ENCODE data around the gene ELF3. TPM values are rescaled to one million over a fixed set of nuclear protein-coding genes. Genes with fewer than 3 reads are reported as not detected.
"Not testable (repeated sequence)": the region's sequence is repeated elsewhere in the genome, so short reads cannot be mapped to it uniquely, and the experiment has no call there.

The ELF3 gene
- total and polyA plus RNA-seq, 2 of the 4 experiments (the other 2 are of a cell fraction), result under 0.01 to 0.38 TPM

- H2BK5ac ChIP-seq (ENCODE audit: low read depth, low read length, poor library complexity, severe bottlenecking); H3K27ac ChIP-seq (ENCODE audit: insufficient read depth, low read length); CTCF ChIA-PET; H2BK15ac ChIP-seq (ENCODE audit: low read depth, low read length); H3K27me3 ChIP-seq (ENCODE audit: control insufficient read depth, insufficient read depth, low read length); H3K9me3 ChIP-seq (ENCODE audit: control insufficient read depth, insufficient read depth, low read length); intact Hi-C loops (cut with micrococcal nuclease); BruUV-seq (replicated peaks); H2BK120ac ChIP-seq (ENCODE audit: low read depth, low read length); H3K14ac ChIP-seq (replicated peaks; ENCODE audit: low read depth, low read length); ATAC-seq (ENCODE audit: low read depth); dilution Hi-C loops (cut with HindIII; ENCODE audit: low sequenced_read_pairs, unreplicated experiment); H2BK20ac ChIP-seq (ENCODE audit: low read depth, low read length); DNase-seq; H3K23ac ChIP-seq (ENCODE audit: low read depth, low read length); H2AK9ac ChIP-seq (replicated peaks; ENCODE audit: low read depth, low read length, poor library complexity); H3K18ac ChIP-seq (ENCODE audit: low read depth, low read length); H3K4me1 ChIP-seq (ENCODE audit: control insufficient read depth, insufficient read depth, low read length); H4K91ac ChIP-seq (ENCODE audit: insufficient read depth, low read depth, low read length); H3K36me3 ChIP-seq (ENCODE audit: control insufficient read depth, insufficient read depth, low read length); H3K56ac ChIP-seq (ENCODE audit: extremely low read depth, insufficient read depth, low read length); H4K8ac ChIP-seq (ENCODE audit: low read depth in 2 of 2, low read length in 2 of 2); in situ Hi-C loops (cut with MboI; ENCODE audit: low sequenced_read_pairs); H3K79me1 ChIP-seq (ENCODE audit: low read depth in 1 of 2, low read length in 2 of 2); H4K5ac ChIP-seq (ENCODE audit: low read depth, low read length); H3K4me3 ChIP-seq (ENCODE audit: insufficient read depth, low read depth, low read length); H3K9me1 ChIP-seq (ENCODE audit: insufficient read depth, low read length); H2AFZ ChIP-seq (replicated peaks; ENCODE audit: low read length, poor library complexity); H3K4me2 ChIP-seq (ENCODE audit: low read depth, low read length); H4K20me1 ChIP-seq (ENCODE audit: insufficient read depth, low read length); H3K9ac ChIP-seq (ENCODE audit: low read depth, low read length): not testable (repeated sequence)
- Histone ChIP-seq H2AK5ac (ENCODE audit: low read depth, low read length) (0 out of 2 replicates have a peak overlapping the region, but pooled peaks have one; percentile 39), H3K4ac (ENCODE audit: low read depth, low read length) (peak overlapping the region; percentile 6; the same call in 1 of the 2 replicates)
- no CpG with 5 or more reads among the region's 6 CpGs for WGBS, 2 experiments (ENCODE audit: extremely low coverage in 2 of 2, insufficient read length in 1 of 2)
- POLR2A ChIA-PET (ENCODE audit: unreplicated experiment), result interaction anchor here (0.6 kb wide), 1 partner anchor 614 kb away, joined by 3 read pairs; no protein-coding TSS in a partner anchor
Measured at GRCh38 chr1:202057335-202057704, 46.9 kb downstream of the ELF3 start.
